Measurements from ENCODE around the gene LHPP. TPM values are rescaled to one million over a fixed set of nuclear protein-coding genes. Genes with fewer than 3 reads are reported as not detected.

The LHPP gene
- total RNA-seq, 4 donors from 2014 or later, result 8.7 to 19.9 (median 15.5) TPM

GRCh38 chr10:124476043-124476725 is 14.6 kb downstream of the LHPP start:
- DNase-seq (ENCODE audit: low spot score in 2 of 2), result no peak

GRCh38 chr10:124477614-124478363 is 16.2 kb downstream of the LHPP start:
- intact Hi-C loops (cut with DNase I; ENCODE audit: low total_unique reads), result no loop called here
- no peak overlapping the region for H3K4me3 ChIP-seq (ENCODE audit: low read depth, poor library complexity, severe bottlenecking)
- DNase-seq (ENCODE audit: low spot score in 2 of 2), result no peak
- TF ChIP-seq POLR2A (IDR thresholded peaks at IDR 0.05) (no peak), CTCF (IDR thresholded peaks at IDR 0.05) (no peak)
- 63 to 65% methylated on average over 8 to 11 of the region's 11 CpGs for WGBS, 2 donors

More at GRCh38 chr10:124476043-124476725, 14.6 kb downstream of the LHPP start:
- TF ChIP-seq CTCF (IDR thresholded peaks at IDR 0.05) (no peak), POLR2A (IDR thresholded peaks at IDR 0.05) (no peak)
- 97 to 98% methylated on average over 15 to 23 of the region's 23 CpGs for whole genome bisulfite sequencing, 2 donors
- intact Hi-C loops (cut with DNase I; ENCODE audit: low total_unique reads), result no loop called here
- no peak overlapping the region for H3K4me3 ChIP-seq (ENCODE audit: low read depth, poor library complexity, severe bottlenecking)

- intact Hi-C loops (cut with DNase I; ENCODE audit: low total_unique reads), result no loop called here
- no peak for TF ChIP-seq CTCF (IDR thresholded peaks at IDR 0.05)
- no peak for TF ChIP-seq POLR2A (IDR thresholded peaks at IDR 0.05)
- DNase-seq (ENCODE audit: low spot score in 2 of 2), result no peak
Observed at GRCh38 chr10:124478515-124478914, 16.9 kb downstream of the LHPP start.

GRCh38 chr10:124480860-124481259 is 19.2 kb downstream of the LHPP start:
- 72 to 79% methylated on average over 5 of the region's 5 CpGs for WGBS, 2 donors
- TF ChIP-seq CTCF (IDR thresholded peaks at IDR 0.05), result no peak
- TF ChIP-seq POLR2A (IDR thresholded peaks at IDR 0.05), result no peak

More at GRCh38 chr10:124478515-124478914, 16.9 kb downstream of the LHPP start:
- no peak overlapping the region for H3K4me3 ChIP-seq (ENCODE audit: low read depth, poor library complexity, severe bottlenecking)
- 80 to 87% methylated on average over 14 of the region's 14 CpGs for WGBS, 2 donors

GRCh38 chr10:124481717-124482116 is 20.1 kb downstream of the LHPP start:
- intact Hi-C loops (cut with DNase I; ENCODE audit: low total_unique reads), result no loop called here
- WGBS, 2 donors, result 86 to 90% methylated on average over 6 of the region's 6 CpGs
- H3K4me3 ChIP-seq (ENCODE audit: low read depth, poor library complexity, severe bottlenecking), result no peak overlapping the region
- no peak for TF ChIP-seq CTCF (IDR thresholded peaks at IDR 0.05)
- TF ChIP-seq POLR2A (IDR thresholded peaks at IDR 0.05), result no peak
- DNase-seq (ENCODE audit: low spot score in 2 of 2), result no peak

More at GRCh38 chr10:124480860-124481259, 19.2 kb downstream of the LHPP start:
- H3K4me3 ChIP-seq (ENCODE audit: low read depth, poor library complexity, severe bottlenecking), result no peak overlapping the region
- intact Hi-C loops (cut with DNase I; ENCODE audit: low total_unique reads), result no loop called here
- DNase-seq (ENCODE audit: low spot score in 2 of 2), result no peak
